ENCODE data around the gene ARL3.
"Not testable (repeated sequence)": the region's sequence is repeated elsewhere in the genome, so short reads cannot be mapped to it uniquely, and the experiment has no call there.

Gene ARL3

DNA sequence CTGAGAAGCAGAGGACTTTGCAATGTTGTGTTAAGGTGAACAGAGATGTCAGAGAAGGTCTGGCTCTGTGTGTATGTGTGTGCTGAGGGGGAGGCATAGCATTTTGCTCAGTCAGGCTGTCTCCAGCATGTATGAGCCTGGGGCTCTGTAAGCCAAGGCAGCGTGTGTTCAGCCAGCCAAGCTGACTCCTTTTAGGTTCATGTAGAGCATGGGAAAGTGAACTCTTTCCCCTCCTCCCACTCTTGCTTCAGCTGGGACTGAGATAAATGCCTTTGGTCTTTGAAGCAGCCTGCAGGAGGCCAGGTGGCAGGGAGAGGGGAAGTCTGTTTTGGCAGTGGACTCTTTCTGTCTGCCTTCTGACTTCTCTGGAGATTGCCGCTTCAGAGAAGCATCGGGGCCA, 4.0 kb upstream of the ARL3 start:
- Histone ChIP-seq H3K36me3 (ENCODE audit: insufficient read depth) (no peaks in the 10 kb centered on the region), H3K4me1 (ENCODE audit: low read depth, poor library complexity, severe bottlenecking) (peaks cover 30% of the 10 kb centered on the region), H4K20me1 (ENCODE audit: insufficient read depth) (no peaks in the 10 kb centered on the region), H3K9ac (no peak overlapping the region), H3K27ac (no peak overlapping the region), H3K27me3 (ENCODE audit: insufficient read depth, low read depth) (no peaks in the 10 kb centered on the region), H3K4me2 (no peak overlapping the region), H2AFZ (ENCODE audit: low read depth) (no peak overlapping the region), H3K79me2 (ENCODE audit: insufficient read depth, low read depth) (peaks cover 30% of the 10 kb centered on the region), H3K4me3 (IDR thresholded peaks at IDR 0.05; ENCODE audit: insufficient read depth, low read depth, low read length) (no peak overlapping the region)
- TF ChIP-seq, protein P1, sequence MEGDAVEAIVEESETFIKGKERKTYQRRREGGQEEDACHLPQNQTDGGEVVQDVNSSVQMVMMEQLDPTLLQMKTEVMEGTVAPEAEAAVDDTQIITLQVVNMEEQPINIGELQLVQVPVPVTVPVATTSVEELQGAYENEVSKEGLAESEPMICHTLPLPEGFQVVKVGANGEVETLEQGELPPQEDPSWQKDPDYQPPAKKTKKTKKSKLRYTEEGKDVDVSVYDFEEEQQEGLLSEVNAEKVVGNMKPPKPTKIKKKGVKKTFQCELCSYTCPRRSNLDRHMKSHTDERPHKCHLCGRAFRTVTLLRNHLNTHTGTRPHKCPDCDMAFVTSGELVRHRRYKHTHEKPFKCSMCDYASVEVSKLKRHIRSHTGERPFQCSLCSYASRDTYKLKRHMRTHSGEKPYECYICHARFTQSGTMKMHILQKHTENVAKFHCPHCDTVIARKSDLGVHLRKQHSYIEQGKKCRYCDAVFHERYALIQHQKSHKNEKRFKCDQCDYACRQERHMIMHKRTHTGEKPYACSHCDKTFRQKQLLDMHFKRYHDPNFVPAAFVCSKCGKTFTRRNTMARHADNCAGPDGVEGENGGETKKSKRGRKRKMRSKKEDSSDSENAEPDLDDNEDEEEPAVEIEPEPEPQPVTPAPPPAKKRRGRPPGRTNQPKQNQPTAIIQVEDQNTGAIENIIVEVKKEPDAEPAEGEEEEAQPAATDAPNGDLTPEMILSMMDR (conservative IDR thresholded peaks at IDR 0.05; ENCODE audit: low read depth, low read length), result no peak

DNA sequence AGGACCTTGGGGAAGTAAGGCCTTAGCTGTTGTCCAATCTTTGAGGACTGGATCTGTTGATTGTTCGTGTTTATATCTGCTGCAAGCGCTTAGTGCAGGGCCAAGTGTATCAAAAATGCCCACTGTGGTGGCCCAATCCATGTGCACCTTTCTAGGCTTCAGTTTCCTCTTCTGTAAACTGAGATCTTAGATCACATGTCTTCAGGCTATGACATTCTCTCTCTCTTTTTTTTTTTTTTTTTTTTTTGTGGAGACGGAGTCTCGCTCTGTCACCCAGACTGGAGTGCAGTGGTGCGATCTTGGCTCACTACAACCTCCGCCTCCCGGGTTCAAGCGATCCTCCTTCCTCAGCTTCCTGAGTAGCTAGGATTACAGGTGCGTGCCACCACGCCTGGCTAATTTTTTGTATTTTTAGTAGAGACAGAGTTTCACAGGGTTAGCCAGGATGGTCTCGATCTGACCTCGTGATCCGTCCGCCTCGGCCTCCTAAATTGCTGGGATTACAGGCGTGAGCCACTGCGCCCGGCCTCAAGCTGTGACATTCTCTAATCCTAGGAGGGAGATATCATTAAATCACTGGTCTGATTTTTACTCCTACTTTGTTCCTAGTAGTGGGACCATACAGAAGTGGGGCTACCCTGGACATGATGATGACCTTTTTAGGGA, 2.8 kb upstream of the ARL3 start:
- not testable (repeated sequence) for H2AFZ ChIP-seq (ENCODE audit: low read depth); H3K4me2 ChIP-seq; H3K9ac ChIP-seq; H4K20me1 ChIP-seq (ENCODE audit: insufficient read depth); H3K4me3 ChIP-seq (IDR thresholded peaks at IDR 0.05; ENCODE audit: insufficient read depth, low read depth, low read length); H3K27me3 ChIP-seq (ENCODE audit: insufficient read depth, low read depth); H3K27ac ChIP-seq; H3K36me3 ChIP-seq (ENCODE audit: insufficient read depth)
- Histone ChIP-seq H3K79me2 (ENCODE audit: insufficient read depth, low read depth) (peaks cover 37% of the 10 kb centered on the region), H3K4me1 (ENCODE audit: low read depth, poor library complexity, severe bottlenecking) (peaks cover 40% of the 10 kb centered on the region)

DNA sequence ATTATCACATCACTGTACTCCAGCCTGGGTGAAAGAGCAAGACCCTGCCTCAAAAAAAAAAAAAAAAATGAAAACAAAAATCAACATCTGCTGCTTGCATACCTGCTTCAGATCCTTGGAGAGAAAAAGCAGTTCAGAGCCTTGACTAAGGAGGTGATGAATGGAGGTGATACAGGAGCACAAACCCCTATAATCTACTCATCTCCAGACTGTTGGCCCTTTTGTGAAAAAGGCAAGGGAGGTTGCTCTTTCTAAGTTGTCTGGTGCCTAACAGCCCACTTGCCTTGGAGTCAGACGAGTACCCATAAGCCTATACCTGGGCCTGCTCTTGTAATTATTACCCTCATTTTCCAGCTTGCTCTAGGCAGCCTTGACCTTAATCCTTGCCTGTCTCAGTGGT, 1.7 kb upstream of the ARL3 start:
- Histone ChIP-seq H2AFZ (ENCODE audit: low read depth) (no peak overlapping the region), H3K36me3 (ENCODE audit: insufficient read depth) (no peaks in the 10 kb centered on the region), H3K27ac (no peak overlapping the region), H3K4me2 (peak overlapping the region; percentile 92; the same call in 1 of the 2 replicates), H3K4me3 (IDR thresholded peaks at IDR 0.05; ENCODE audit: insufficient read depth, low read depth, low read length) (no peak overlapping the region), H3K9ac (no peak overlapping the region), H3K4me1 (ENCODE audit: low read depth, poor library complexity, severe bottlenecking) (peaks cover 44% of the 10 kb centered on the region), H3K79me2 (ENCODE audit: insufficient read depth, low read depth) (peaks cover 39% of the 10 kb centered on the region), H4K20me1 (ENCODE audit: insufficient read depth) (no peaks in the 10 kb centered on the region), H3K27me3 (ENCODE audit: insufficient read depth, low read depth) (no peaks in the 10 kb centered on the region)
- TF ChIP-seq, protein P1 (conservative IDR thresholded peaks at IDR 0.05; ENCODE audit: low read depth, low read length), result no peak

DNA sequence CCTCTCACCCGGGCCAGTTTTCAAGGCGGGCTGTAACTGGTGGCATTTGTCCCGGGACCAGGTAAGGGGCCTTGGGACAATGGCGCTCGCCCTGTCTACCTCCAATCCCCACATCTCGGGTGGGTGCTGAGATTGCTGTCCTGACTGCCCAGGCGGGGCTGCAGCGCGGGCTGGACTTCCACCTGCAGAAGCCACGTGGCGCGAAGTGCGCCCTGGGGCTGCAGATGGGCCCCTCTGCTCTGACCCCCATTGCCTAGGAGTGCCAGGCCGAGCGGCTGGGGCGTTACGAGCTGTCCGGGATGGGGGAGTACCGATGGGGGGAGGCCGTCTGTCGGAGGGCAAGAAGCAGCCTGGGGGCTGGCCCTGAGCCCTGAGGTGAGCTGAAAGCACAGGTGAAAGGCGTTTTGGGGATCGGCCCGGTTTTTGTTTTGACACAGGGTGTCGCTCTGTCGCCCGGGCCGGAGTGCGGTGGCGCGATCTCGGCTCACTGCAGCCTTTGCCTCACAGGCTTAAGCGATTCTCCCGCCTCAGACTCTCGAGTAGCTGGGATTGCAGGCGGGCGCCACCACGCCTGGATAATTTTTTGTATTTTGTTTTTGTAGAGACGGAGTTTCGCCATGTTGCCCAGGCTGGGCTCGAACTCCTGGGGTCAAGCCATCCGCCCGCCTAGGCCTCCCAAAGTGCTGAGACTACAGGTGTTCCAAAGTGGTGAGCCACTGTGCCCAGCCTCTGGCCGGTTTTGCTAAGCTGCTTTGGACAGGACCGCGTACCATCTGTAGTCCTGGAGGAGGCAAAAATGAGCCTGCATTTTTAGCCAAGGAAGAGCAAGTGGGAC, 641 bp upstream of the ARL3 start, which contains the start of gene SFXN2:
Gene SFXN2 (plus strand): TSS at position 16 of the 835 bp plus-strand sequence. CDS start 12,001 bp downstream, outside the sequence.
- H3K79me2 ChIP-seq (ENCODE audit: insufficient read depth, low read depth), result peaks cover 34% of the 10 kb centered on the region
- peak within 1 kb of the TSS; percentile 92 for H3K4me2 ChIP-seq
- H3K4me3 ChIP-seq (IDR thresholded peaks at IDR 0.05; ENCODE audit: insufficient read depth, low read depth, low read length), result no peak within 1 kb of the TSS
- peaks cover 44% of the 10 kb centered on the region for H3K4me1 ChIP-seq (ENCODE audit: low read depth, poor library complexity, severe bottlenecking)
- no peaks in the 10 kb centered on the region for H4K20me1 ChIP-seq (ENCODE audit: insufficient read depth)
- no peaks in the 10 kb centered on the region for H3K27me3 ChIP-seq (ENCODE audit: insufficient read depth, low read depth)
- H2AFZ ChIP-seq (ENCODE audit: low read depth), result peak within 1 kb of the TSS; percentile 94
- peak within 1 kb of the TSS; percentile 77 for H3K9ac ChIP-seq
- peak within 1 kb of the TSS; percentile 71 for H3K27ac ChIP-seq
- TF ChIP-seq, protein P1 (conservative IDR thresholded peaks at IDR 0.05; ENCODE audit: low read depth, low read length), result no peak; the same call in 1 of the 2 replicates
- no peaks in the 10 kb centered on the region for H3K36me3 ChIP-seq (ENCODE audit: insufficient read depth)

DNA sequence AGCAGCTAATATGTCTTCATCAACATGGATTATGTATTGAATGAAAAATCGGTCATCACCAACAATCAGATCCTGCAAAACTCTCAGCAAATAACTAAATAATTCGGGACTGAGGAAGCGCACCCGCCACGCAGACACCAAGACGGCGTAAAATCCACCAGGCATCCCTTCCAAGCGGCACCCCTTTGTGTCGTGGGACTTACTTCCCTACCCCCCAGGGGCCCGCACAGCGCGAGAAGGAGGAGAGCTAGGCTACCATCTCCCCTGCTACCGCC, 721 bp downstream of the ARL3 start:
- Histone ChIP-seq H3K27me3 (ENCODE audit: insufficient read depth, low read depth) (no peaks in the 10 kb centered on the region), H3K36me3 (ENCODE audit: insufficient read depth) (no peaks in the 10 kb centered on the region), H3K27ac (peak overlapping the region; percentile 71), H3K9ac (peak overlapping the region; percentile 77), H3K79me2 (ENCODE audit: insufficient read depth, low read depth) (peaks cover 27% of the 10 kb centered on the region), H3K4me2 (peak overlapping the region; percentile 76; the same call in 1 of the 2 replicates), H3K4me1 (ENCODE audit: low read depth, poor library complexity, severe bottlenecking) (peaks cover 36% of the 10 kb centered on the region), H2AFZ (ENCODE audit: low read depth) (peak overlapping the region; percentile 94), H3K4me3 (IDR thresholded peaks at IDR 0.05; ENCODE audit: insufficient read depth, low read depth, low read length) (no peak overlapping the region), H4K20me1 (ENCODE audit: insufficient read depth) (no peaks in the 10 kb centered on the region)
- TF ChIP-seq, protein P1 (conservative IDR thresholded peaks at IDR 0.05; ENCODE audit: low read depth, low read length), result no peak
